ENCODE data around the gene CDHR2. TPM values are rescaled to one million over a fixed set of nuclear protein-coding genes. Genes with fewer than 3 reads are reported as not detected.

Gene CDHR2
- total RNA-seq, 1 experiment from 2014 or later: 0.63 TPM

DNA sequence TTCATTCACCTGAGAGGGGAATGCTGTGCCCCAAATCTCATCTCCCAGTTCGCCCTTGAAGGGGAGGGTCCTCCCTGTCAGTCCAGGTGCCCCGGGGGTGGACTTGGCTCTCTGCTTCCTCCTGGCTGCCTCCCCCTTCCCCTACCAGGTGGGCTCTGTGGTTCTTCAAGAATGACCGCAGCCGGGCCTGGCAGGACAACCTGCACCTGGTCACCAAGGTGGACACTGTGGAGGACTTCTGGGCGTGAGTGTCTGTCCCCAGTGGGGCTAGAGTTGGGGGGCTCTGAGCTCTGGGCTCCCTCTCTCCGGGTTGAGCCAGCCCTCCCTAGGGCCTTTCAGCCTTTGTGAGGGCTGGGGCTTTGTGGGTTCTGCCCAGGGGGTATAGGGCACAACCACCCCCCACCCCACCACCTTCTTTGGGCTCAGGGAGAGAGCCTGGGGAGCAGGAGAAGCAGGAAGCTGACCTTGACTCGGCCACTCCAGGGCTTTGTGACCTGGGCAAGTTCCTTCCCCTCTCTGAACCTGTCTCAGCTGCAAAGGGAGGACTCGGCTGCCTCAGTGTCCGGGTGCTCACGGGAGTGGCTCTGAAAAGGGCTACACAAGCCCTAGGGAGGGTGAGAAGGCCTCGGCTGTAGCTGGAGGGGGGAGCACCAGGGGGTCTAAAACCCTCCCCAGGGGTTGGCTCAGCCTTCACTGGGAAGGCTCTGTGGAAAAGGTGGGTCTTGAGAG lies 94.5 kb downstream of the CDHR2 start (continued):
- TF ChIP-seq, protein P1, sequence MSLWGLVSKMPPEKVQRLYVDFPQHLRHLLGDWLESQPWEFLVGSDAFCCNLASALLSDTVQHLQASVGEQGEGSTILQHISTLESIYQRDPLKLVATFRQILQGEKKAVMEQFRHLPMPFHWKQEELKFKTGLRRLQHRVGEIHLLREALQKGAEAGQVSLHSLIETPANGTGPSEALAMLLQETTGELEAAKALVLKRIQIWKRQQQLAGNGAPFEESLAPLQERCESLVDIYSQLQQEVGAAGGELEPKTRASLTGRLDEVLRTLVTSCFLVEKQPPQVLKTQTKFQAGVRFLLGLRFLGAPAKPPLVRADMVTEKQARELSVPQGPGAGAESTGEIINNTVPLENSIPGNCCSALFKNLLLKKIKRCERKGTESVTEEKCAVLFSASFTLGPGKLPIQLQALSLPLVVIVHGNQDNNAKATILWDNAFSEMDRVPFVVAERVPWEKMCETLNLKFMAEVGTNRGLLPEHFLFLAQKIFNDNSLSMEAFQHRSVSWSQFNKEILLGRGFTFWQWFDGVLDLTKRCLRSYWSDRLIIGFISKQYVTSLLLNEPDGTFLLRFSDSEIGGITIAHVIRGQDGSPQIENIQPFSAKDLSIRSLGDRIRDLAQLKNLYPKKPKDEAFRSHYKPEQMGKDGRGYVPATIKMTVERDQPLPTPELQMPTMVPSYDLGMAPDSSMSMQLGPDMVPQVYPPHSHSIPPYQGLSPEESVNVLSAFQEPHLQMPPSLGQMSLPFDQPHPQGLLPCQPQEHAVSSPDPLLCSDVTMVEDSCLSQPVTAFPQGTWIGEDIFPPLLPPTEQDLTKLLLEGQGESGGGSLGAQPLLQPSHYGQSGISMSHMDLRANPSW (CRISPR knock-in tag; conservative IDR thresholded peaks at IDR 0.05; ENCODE audit: low read depth): no peak
- TF ChIP-seq, protein P2, sequence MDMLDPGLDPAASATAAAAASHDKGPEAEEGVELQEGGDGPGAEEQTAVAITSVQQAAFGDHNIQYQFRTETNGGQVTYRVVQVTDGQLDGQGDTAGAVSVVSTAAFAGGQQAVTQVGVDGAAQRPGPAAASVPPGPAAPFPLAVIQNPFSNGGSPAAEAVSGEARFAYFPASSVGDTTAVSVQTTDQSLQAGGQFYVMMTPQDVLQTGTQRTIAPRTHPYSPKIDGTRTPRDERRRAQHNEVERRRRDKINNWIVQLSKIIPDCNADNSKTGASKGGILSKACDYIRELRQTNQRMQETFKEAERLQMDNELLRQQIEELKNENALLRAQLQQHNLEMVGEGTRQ (CRISPR knock-in tag; IDR thresholded peaks at IDR 0.05): no peak
- no peak for TF ChIP-seq ZNF423 (CRISPR knock-in tag; IDR thresholded peaks at IDR 0.05)
- TF ChIP-seq KAT7 (CRISPR knock-in tag; IDR thresholded peaks at IDR 0.05; ENCODE audit: borderline replicate concordance): no peak
- TF ChIP-seq, protein P3, sequence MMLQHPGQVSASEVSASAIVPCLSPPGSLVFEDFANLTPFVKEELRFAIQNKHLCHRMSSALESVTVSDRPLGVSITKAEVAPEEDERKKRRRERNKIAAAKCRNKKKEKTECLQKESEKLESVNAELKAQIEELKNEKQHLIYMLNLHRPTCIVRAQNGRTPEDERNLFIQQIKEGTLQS (CRISPR knock-in tag; conservative IDR thresholded peaks at IDR 0.05): no peak
- no peak for TF ChIP-seq ZBTB21 (CRISPR knock-in tag; IDR thresholded peaks at IDR 0.05; ENCODE audit: borderline replicate concordance)
- no peak for TF ChIP-seq SOX15 (CRISPR knock-in tag; IDR thresholded peaks at IDR 0.05)

DNA sequence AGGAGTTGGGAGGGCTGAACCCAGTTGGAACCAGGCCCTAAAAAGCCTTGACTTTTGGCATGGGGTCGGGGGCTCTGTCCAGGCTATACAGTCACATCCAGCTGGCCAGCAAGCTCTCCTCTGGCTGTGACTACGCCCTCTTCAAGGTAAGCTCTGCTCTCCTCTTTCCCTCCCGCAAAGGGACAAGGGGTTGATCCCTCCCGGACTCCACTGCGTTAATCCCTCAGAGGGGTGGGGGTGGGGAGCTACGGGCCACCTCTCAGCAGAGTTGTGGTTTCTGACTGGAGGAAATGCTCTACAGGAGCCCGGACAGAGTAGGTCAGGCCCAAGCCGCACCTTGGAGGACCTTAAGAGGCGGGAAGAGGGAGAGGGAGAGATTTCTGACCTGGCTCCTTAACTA lies 95.2 kb downstream of the CDHR2 start:
- TF ChIP-seq, protein P4, sequence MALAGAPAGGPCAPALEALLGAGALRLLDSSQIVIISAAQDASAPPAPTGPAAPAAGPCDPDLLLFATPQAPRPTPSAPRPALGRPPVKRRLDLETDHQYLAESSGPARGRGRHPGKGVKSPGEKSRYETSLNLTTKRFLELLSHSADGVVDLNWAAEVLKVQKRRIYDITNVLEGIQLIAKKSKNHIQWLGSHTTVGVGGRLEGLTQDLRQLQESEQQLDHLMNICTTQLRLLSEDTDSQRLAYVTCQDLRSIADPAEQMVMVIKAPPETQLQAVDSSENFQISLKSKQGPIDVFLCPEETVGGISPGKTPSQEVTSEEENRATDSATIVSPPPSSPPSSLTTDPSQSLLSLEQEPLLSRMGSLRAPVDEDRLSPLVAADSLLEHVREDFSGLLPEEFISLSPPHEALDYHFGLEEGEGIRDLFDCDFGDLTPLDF (CRISPR knock-in tag; IDR thresholded peaks at IDR 0.05): no peak
- TF ChIP-seq SMAD3 (CRISPR knock-in tag; IDR thresholded peaks at IDR 0.05; ENCODE audit: borderline replicate concordance): no peak
- no peak for TF ChIP-seq ZNF416 (CRISPR knock-in tag; IDR thresholded peaks at IDR 0.05)
- no peak for TF ChIP-seq ZBTB21 (CRISPR knock-in tag; IDR thresholded peaks at IDR 0.05; ENCODE audit: borderline replicate concordance)
- no peak for TF ChIP-seq ZNF317 (CRISPR knock-in tag; IDR thresholded peaks at IDR 0.05; ENCODE audit: borderline replicate concordance, low read depth)
- no peak for TF ChIP-seq ZNF219 (CRISPR knock-in tag; IDR thresholded peaks at IDR 0.05; ENCODE audit: borderline replicate concordance)
- TF ChIP-seq, protein P5, sequence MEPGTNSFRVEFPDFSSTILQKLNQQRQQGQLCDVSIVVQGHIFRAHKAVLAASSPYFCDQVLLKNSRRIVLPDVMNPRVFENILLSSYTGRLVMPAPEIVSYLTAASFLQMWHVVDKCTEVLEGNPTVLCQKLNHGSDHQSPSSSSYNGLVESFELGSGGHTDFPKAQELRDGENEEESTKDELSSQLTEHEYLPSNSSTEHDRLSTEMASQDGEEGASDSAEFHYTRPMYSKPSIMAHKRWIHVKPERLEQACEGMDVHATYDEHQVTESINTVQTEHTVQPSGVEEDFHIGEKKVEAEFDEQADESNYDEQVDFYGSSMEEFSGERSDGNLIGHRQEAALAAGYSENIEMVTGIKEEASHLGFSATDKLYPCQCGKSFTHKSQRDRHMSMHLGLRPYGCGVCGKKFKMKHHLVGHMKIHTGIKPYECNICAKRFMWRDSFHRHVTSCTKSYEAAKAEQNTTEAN (CRISPR knock-in tag; IDR thresholded peaks at IDR 0.05): no peak
- no peak for TF ChIP-seq ZNF232 (CRISPR knock-in tag; IDR thresholded peaks at IDR 0.05)
- TF ChIP-seq NFE2L1 (CRISPR knock-in tag; IDR thresholded peaks at IDR 0.05): no peak
- TF ChIP-seq SMAD4 (CRISPR knock-in tag; IDR thresholded peaks at IDR 0.05): no peak
- TF ChIP-seq, protein P6, sequence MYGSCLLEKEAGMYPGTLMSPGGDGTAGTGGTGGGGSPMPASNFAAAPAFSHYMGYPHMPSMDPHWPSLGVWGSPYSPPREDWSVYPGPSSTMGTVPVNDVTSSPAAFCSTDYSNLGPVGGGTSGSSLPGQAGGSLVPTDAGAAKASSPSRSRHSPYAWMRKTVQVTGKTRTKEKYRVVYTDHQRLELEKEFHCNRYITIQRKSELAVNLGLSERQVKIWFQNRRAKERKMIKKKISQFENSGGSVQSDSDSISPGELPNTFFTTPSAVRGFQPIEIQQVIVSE (CRISPR knock-in tag; IDR thresholded peaks at IDR 0.05; ENCODE audit: borderline replicate concordance): no peak
- no peak for DNase-seq (ENCODE audit: low spot score)
- Mint-ChIP-seq H3K27ac (no peak overlapping the region), H3K9me3 (no peaks in the 10 kb centered on the region), H3K27me3 (ENCODE audit: low read depth) (no peaks in the 10 kb centered on the region; the same call in 1 of the 2 replicates), H3K4me1 (peaks cover 30% of the 10 kb centered on the region), H3K4me3 (no peak overlapping the region), H3K36me3 (no peaks in the 10 kb centered on the region)
- ChIA-PET POLR2A (interaction anchor here (0.6 kb wide), 1 partner anchor 168 kb away, joined by 4 read pairs; no protein-coding TSS in a partner anchor), CTCF (interaction anchor here (0.7 to 1.8 kb wide), 2 partner anchors 16 to 282 kb away, joined by 3 to 9 read pairs; no protein-coding TSS in a partner anchor)
- ATAC-seq: no peak
